H9 (cell line): ENCODE data around the gene DLK1. TPM values are rescaled to one million over a fixed set of nuclear protein-coding genes. Genes with fewer than 3 reads are reported as not detected.

Experiments used
- DNase-seq: peaks from one replicate; pipeline ENCODE4 v3.0.0-alpha.2; 2017
- H2AFZ ChIP-seq: one replicate; pipeline ENCODE4 v1.6.1; 2013; ENCODE audit warnings: mild to moderate bottlenecking, low read length, control low read depth, moderate library complexity
- H2AK5ac ChIP-seq: 2 replicates; pipeline ENCODE4 v1.6.1; 2013; ENCODE audit warnings: low read length, control low read depth, mixed read lengths; ENCODE audit not compliant: insufficient read length
- H2BK120ac ChIP-seq: one replicate; pipeline ENCODE4 v1.6.1; 2013; ENCODE audit warnings: low read depth, mild to moderate bottlenecking, low read length, control low read depth, inconsistent platforms; ENCODE audit not compliant: poor library complexity, severe bottlenecking
- H2BK12ac ChIP-seq: 2 replicates; pipeline ENCODE4 v1.6.1; 2013; ENCODE audit warnings: low read length, control low read depth, mixed read lengths, low read depth; ENCODE audit not compliant: insufficient read length
- H2BK15ac ChIP-seq: 2 replicates; pipeline ENCODE4 v1.6.1; 2013; ENCODE audit warnings: low read depth, low read length, control low read depth
- H2BK20ac ChIP-seq: one replicate; pipeline ENCODE4 v1.6.1; 2013; ENCODE audit warnings: low read depth, mild to moderate bottlenecking, low read length, control low read depth, inconsistent platforms; ENCODE audit not compliant: poor library complexity, severe bottlenecking
- H2BK5ac ChIP-seq: 2 replicates; pipeline ENCODE4 v1.6.1; 2013; ENCODE audit warnings: low read length, control low read depth, mixed read lengths; ENCODE audit not compliant: insufficient read length
- H3K14ac ChIP-seq: 2 replicates; pipeline ENCODE4 v1.6.1; 2013; ENCODE audit warnings: low read length, control low read depth; ENCODE audit not compliant: insufficient read depth
- H3K18ac ChIP-seq: 2 replicates; pipeline ENCODE4 v1.6.1; 2013; ENCODE audit warnings: low read depth, mild to moderate bottlenecking, mixed read lengths, low read length, control low read depth; ENCODE audit not compliant: insufficient read length
- H3K23ac ChIP-seq: 2 replicates; pipeline ENCODE4 v1.6.1; 2013; ENCODE audit warnings: low read length, control low read depth, mixed read lengths, low read depth; ENCODE audit not compliant: insufficient read length
- H3K23me2 ChIP-seq: 2 replicates; pipeline ENCODE4 v1.6.1; 2013; ENCODE audit warnings: low read depth, mild to moderate bottlenecking, mixed read lengths, low read length, control low read depth; ENCODE audit not compliant: insufficient read length, poor library complexity, severe bottlenecking
- H3K27ac ChIP-seq: 2 replicates; pipeline ENCODE4 v1.5.1; 2013; ENCODE audit warnings: low read length, control low read depth, mixed read lengths, low read depth; ENCODE audit not compliant: insufficient read length
- H3K27me3 ChIP-seq: 2 replicates; pipeline ENCODE4 v1.6.1; 2013; ENCODE audit warnings: low read length, control low read depth, inconsistent platforms; ENCODE audit not compliant: insufficient read depth
- H3K4ac ChIP-seq: 2 replicates; pipeline ENCODE4 v1.6.1; 2013; ENCODE audit warnings: low read depth, mild to moderate bottlenecking, control low read depth, inconsistent platforms, low read length, moderate library complexity
- H3K4me1 ChIP-seq: 2 replicates; pipeline ENCODE4 v1.6.1; 2013; ENCODE audit warnings: low read length, control low read depth, inconsistent platforms; ENCODE audit not compliant: insufficient read depth
- H3K4me2 ChIP-seq: 2 replicates; pipeline ENCODE4 v1.6.1; 2013; ENCODE audit warnings: low read length, control low read depth, mixed read lengths; ENCODE audit not compliant: insufficient read length, insufficient read depth
- H3K56ac ChIP-seq: 2 replicates; pipeline ENCODE4 v1.6.1; 2013; ENCODE audit warnings: low read depth, mild to moderate bottlenecking, mixed read lengths, low read length, control low read depth; ENCODE audit not compliant: insufficient read length
- H3K79me1 ChIP-seq: 2 replicates; pipeline ENCODE4 v1.6.1; 2013; ENCODE audit warnings: low read depth, mild to moderate bottlenecking, moderate library complexity, low read length, control low read depth, inconsistent platforms; ENCODE audit not compliant: insufficient read depth, poor library complexity, severe bottlenecking
- H3K79me2 ChIP-seq: 2 replicates; pipeline ENCODE4 v1.6.1; 2013; ENCODE audit warnings: low read length, control low read depth, inconsistent platforms; ENCODE audit not compliant: insufficient read depth
- H3K9ac ChIP-seq: 2 replicates; pipeline ENCODE4 v1.6.1; 2013; ENCODE audit warnings: low read length, control low read depth, mixed read lengths; ENCODE audit not compliant: insufficient read length; ENCODE audit errors: extremely low read depth
- H3K9me3 ChIP-seq: one replicate; pipeline ENCODE4 v1.6.1; 2013; ENCODE audit warnings: low read depth, low read length, inconsistent platforms; ENCODE audit not compliant: control insufficient read depth
- H3T11ph ChIP-seq: one replicate; pipeline ENCODE4 v1.6.1; 2013; ENCODE audit warnings: mild to moderate bottlenecking, low read length, control low read depth, inconsistent platforms
- H4K20me1 ChIP-seq: one replicate; pipeline ENCODE4 v1.6.1; 2013; ENCODE audit not compliant: control insufficient read depth, insufficient read length, insufficient read depth
- H4K5ac ChIP-seq: 2 replicates; pipeline ENCODE4 v1.6.1; 2013; ENCODE audit warnings: low read depth, mild to moderate bottlenecking, mixed read lengths, low read length, control low read depth; ENCODE audit not compliant: insufficient read length
- H4K8ac ChIP-seq: replicated peaks from 2 replicates; pipeline ENCODE4 v1.6.1; 2013; ENCODE audit warnings: low read length, control low read depth, mixed read lengths, low read depth; ENCODE audit not compliant: insufficient read length
- H4K91ac ChIP-seq: 2 replicates; pipeline ENCODE4 v1.6.1; 2013; ENCODE audit warnings: low read depth, mild to moderate bottlenecking, moderate library complexity, mixed read lengths, low read length, control low read depth; ENCODE audit not compliant: insufficient read length
- H3K27ac Mint-ChIP-seq, 3 experiments: 2 replicates in 2 of 3; 3 replicates in 1 of 3; pipeline ENCODE4 v1.8.0; 2020 to 2021; ENCODE audit warnings: mixed read lengths in 3 of 3, mild to moderate bottlenecking in 1 of 3, moderate library complexity in 1 of 3
- H3K27me3 Mint-ChIP-seq: 2 replicates; pipeline ENCODE4 v1.8.0; 2021; ENCODE audit warnings: low read depth, mild to moderate bottlenecking, moderate library complexity, mixed read lengths
- H3K36me3 Mint-ChIP-seq, 3 experiments: 2 replicates in 2 of 3; 3 replicates in 1 of 3; pipeline ENCODE4 v1.8.0; 2020 to 2021; ENCODE audit warnings: low read depth in 3 of 3, mixed read lengths in 3 of 3; ENCODE audit not compliant: insufficient read depth in 1 of 3
- H3K4me1 Mint-ChIP-seq, 2 experiments: 2 replicates each; pipeline ENCODE4 v1.8.0; 2020; ENCODE audit warnings: mixed read lengths in 2 of 2
- H3K4me3 Mint-ChIP-seq, 2 experiments: 2 replicates in 1 of 2; 3 replicates in 1 of 2; pipeline ENCODE4 v1.8.0; 2020 to 2021; ENCODE audit warnings: mild to moderate bottlenecking in 2 of 2, mixed read lengths in 2 of 2, moderate library complexity in 1 of 2
- H3K9me3 Mint-ChIP-seq, 2 experiments: 2 replicates in 1 of 2; 3 replicates in 1 of 2; pipeline ENCODE4 v1.8.0; 2020; ENCODE audit warnings: mild to moderate bottlenecking in 2 of 2, mixed read lengths in 2 of 2, moderate library complexity in 1 of 2
- CTCF ChIP-seq: fragments of 200-600 bp; sonication (generic); conservative IDR thresholded peaks from 3 replicates; pipeline ENCODE4 v1.8.0; 2021; ENCODE audit warnings: antibody characterized with exemption, mild to moderate bottlenecking
- WGBS: extraction: QIAGEN DNeasy Blood & Tissue Kit; methylation state at CpG from one replicate; pipeline ENCODE4 v1.1.7; 2013; ENCODE audit warnings: missing lambda C conversion rate, low lambda C conversion rate, mixed read lengths; ENCODE audit not compliant: insufficient read length; ENCODE audit errors: extremely low coverage; 5-methylcytosine and 5-hydroxymethylcytosine counted together
- total RNA-seq: library from RNA; stranded (reverse); gene quantifications from 2 replicates; pipeline ENCODE4 v1.2.1, GENCODE V29; 2021

DLK1 gene
- total RNA-seq, 1 experiment from 2014 or later: 2.8 TPM

- Histone ChIP-seq H3K56ac (no peak overlapping the region), H3K4ac (no peak overlapping the region), H4K91ac (no peak overlapping the region), H3K4me1 (no peaks in the 10 kb centered on the region; the same call in 1 of the 2 replicates), H4K8ac (no peak overlapping the region), H3K18ac (no peak overlapping the region), H3K27me3 (no peaks in the 10 kb centered on the region), H4K5ac (no peak overlapping the region), H2BK20ac (no peak overlapping the region), H3K27ac (no peak overlapping the region), H2BK5ac (no peak overlapping the region), H3K79me2 (no peaks in the 10 kb centered on the region), H3K23me2 (no peaks in the 10 kb centered on the region), H3T11ph (no peak overlapping the region), H4K20me1 (no peaks in the 10 kb centered on the region), H3K9ac (no peak overlapping the region), H3K79me1 (no peaks in the 10 kb centered on the region), H3K4me2 (no peak overlapping the region), H3K14ac (no peak overlapping the region; the same call in 1 of the 2 replicates), H2BK12ac (no peak overlapping the region), H2BK120ac (no peak overlapping the region), H2AFZ (no peak overlapping the region), H2BK15ac (no peak overlapping the region), H3K23ac (no peak overlapping the region), H3K9me3 (no peaks in the 10 kb centered on the region), H2AK5ac (no peak overlapping the region)
- DNase-seq: peak; percentile 22
- Mint-ChIP-seq H3K27ac (peak overlapping the region in 1 of 3 experiments; percentile 46; a peak in 1 of 7 replicates), H3K36me3 (no peaks in the 10 kb centered on the region; a peak in 1 of 7 replicates), H3K4me1 (peaks cover 0 to 9% of the 10 kb centered on the region in 2 experiments; a peak in 2 of 4 replicates), H3K4me3 (no peak overlapping the region), H3K27me3 (peaks cover 3% of the 10 kb centered on the region; the same call in 1 of the 2 replicates), H3K9me3 (no peaks in the 10 kb centered on the region; a peak in 1 of 5 replicates)
- TF ChIP-seq CTCF: no peak
- no CpG with 5 or more reads among the region's 10 CpGs for WGBS
These were observed 12.0 kb downstream of the DLK1 start for GRCh38 chr14:100738704-100739131.
